ENCODE results near the gene HENMT1. TPM values are rescaled to one million over a fixed set of nuclear protein-coding genes. Genes with fewer than 3 reads are reported as not detected.
A peak's percentile ranks its signal among the peaks of the same experiment; 100 is the strongest.

HENMT1 gene
- total RNA-seq, 1 experiment from 2014 or later = not detected

DNA sequence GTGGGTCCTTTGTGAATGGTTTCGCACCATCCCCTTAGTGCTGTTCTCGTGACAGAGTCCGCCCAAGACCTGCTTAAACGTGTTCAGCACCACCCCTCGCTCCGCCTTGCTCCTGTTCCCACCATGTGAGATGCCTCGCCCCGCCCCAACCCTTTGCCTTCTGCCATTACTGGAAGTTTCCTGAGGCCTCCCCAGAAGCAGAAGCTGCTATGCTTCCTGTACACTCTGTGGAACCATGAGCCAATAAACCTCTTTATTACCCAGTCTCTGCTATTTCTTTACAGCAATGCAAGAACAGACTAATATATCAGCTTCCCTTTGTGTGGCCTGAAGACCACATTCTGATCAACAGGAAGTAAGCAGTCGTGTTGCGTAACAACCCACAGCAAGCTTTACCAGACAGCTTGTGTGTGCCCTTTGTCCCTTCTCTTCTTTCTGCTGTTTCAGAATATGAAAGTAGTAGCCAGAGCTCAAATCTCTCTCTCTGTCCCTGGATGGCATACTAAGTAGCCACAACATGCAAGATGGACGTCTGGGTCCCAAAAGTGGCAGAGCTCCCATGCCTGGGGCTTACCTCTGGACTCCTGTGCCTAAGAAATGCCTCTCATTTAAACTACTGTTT, 14.1 kb downstream of the HENMT1 start:
- no peak overlapping the region for H3K9ac ChIP-seq (ENCODE audit: low read length)
- intact Hi-C loops (cut with micrococcal nuclease) = no loop called here

DNA sequence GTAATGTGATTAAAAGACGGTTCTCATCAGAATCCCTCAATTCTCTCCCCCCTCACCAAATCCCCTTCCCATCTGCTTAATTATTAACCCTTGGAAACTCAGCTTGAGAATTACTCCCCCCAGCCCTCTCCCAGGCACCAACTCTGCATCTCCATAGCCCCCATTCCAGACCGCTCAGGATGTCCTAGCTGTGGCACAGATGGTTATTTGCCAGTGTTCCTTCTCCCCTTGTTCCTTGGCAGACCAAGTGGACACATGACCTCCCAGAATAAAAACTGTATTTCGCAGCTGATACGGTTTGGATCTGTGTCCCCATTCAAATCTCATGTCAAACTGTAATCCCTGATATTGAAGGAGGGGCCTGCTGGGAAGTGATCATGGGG, 14.6 kb downstream of the HENMT1 start:
- TF ChIP-seq FOSL1 (IDR thresholded peaks at IDR 0.05; ENCODE audit: low read depth) (no peak), YY1 (IDR thresholded peaks at IDR 0.05; ENCODE audit: extremely low read depth, insufficient replicate concordance, low read depth, low read length) (no peak), EGR1 (IDR thresholded peaks at IDR 0.05; ENCODE audit: low read depth) (no peak), SP1 (IDR thresholded peaks at IDR 0.05; ENCODE audit: low read depth) (no peak)
- intact Hi-C loops (cut with micrococcal nuclease) = no loop called here
- H3K4me3 ChIP-seq (replicated peaks in 1 of 2; ENCODE audit: low read depth in 1 of 2, low read length in 2 of 2) = no peak overlapping the region
- DNase-seq (ENCODE audit: low read depth, low spot score) (no peak), ATAC-seq (no peak)
- no peaks in the 10 kb centered on the region for H4K20me1 ChIP-seq (ENCODE audit: insufficient read depth)
- H3K27ac ChIP-seq (ENCODE audit: low read depth, low read length) = no peak overlapping the region
- H3K9ac ChIP-seq (ENCODE audit: low read length) = no peak overlapping the region
- H3K9me2 ChIP-seq (ENCODE audit: insufficient read depth) = no peaks in the 10 kb centered on the region
- no peaks in the 10 kb centered on the region for H3K9me3 ChIP-seq (ENCODE audit: control insufficient read depth in 1 of 2, insufficient read depth in 1 of 2, low read depth in 1 of 2, low read length in 2 of 2)
- H3K27me3 ChIP-seq (ENCODE audit: insufficient read depth, low read length) = peaks cover 3% of the 10 kb centered on the region; the same call in 1 of the 2 replicates
- ChIA-PET RAD21 (ENCODE audit: low non-redundant PET in 1 of 2, low total read pairs in 2 of 2, uncharacterized antibody in 2 of 2, unreplicated experiment in 2 of 2) (no interaction called here), CTCF (interaction anchor here (1.0 kb wide), 1 partner anchor 466 kb away, joined by 3 read pairs; a partner anchor contains a TSS), POLR2A (no interaction called here)
- H3K36me3 ChIP-seq (ENCODE audit: control insufficient read depth in 1 of 2, insufficient read depth in 2 of 2, low read length in 2 of 2) = no peaks in the 10 kb centered on the region
- H3K79me2 ChIP-seq (ENCODE audit: insufficient read depth, low read length) = no peaks in the 10 kb centered on the region
- BruUV-seq (replicated peaks) = no TSS peak
- peaks cover 0 to 6% of the 10 kb centered on the region in 2 experiments; a peak in 1 of 4 replicates for H3K4me1 ChIP-seq (ENCODE audit: control insufficient read depth in 1 of 2, insufficient read depth in 2 of 2, low read length in 2 of 2)
- H3K4me2 ChIP-seq (ENCODE audit: low read length) = no peak overlapping the region
- H2AFZ ChIP-seq (ENCODE audit: low read depth, low read length, poor library complexity, severe bottlenecking) = no peak overlapping the region

More for the DNA sequence above, 14.1 kb downstream of the HENMT1 start:
- ChIA-PET POLR2A (no interaction called here), CTCF (interaction anchor here (1.0 kb wide), 1 partner anchor 466 kb away, joined by 3 read pairs; a partner anchor contains a TSS), RAD21 (ENCODE audit: low non-redundant PET in 1 of 2, low total read pairs in 2 of 2, uncharacterized antibody in 2 of 2, unreplicated experiment in 2 of 2) (no interaction called here)
- no peaks in the 10 kb centered on the region for H3K9me2 ChIP-seq (ENCODE audit: insufficient read depth)
- no peak overlapping the region for H2AFZ ChIP-seq (ENCODE audit: low read depth, low read length, poor library complexity, severe bottlenecking)
- no peak for ATAC-seq
- DNase-seq (ENCODE audit: low read depth, low spot score) = no peak
- TF ChIP-seq EZH2phosphoT487 (IDR thresholded peaks at IDR 0.05; ENCODE audit: borderline replicate concordance) (no peak), EZH2 (IDR thresholded peaks at IDR 0.05) (no peak), EGR1 (IDR thresholded peaks at IDR 0.05; ENCODE audit: low read depth) (no peak), CEBPB (IDR thresholded peaks at IDR 0.05; ENCODE audit: low read depth) (peak; percentile 75), SP1 (IDR thresholded peaks at IDR 0.05; ENCODE audit: low read depth) (no peak)
- TF ChIP-seq, protein P1, sequence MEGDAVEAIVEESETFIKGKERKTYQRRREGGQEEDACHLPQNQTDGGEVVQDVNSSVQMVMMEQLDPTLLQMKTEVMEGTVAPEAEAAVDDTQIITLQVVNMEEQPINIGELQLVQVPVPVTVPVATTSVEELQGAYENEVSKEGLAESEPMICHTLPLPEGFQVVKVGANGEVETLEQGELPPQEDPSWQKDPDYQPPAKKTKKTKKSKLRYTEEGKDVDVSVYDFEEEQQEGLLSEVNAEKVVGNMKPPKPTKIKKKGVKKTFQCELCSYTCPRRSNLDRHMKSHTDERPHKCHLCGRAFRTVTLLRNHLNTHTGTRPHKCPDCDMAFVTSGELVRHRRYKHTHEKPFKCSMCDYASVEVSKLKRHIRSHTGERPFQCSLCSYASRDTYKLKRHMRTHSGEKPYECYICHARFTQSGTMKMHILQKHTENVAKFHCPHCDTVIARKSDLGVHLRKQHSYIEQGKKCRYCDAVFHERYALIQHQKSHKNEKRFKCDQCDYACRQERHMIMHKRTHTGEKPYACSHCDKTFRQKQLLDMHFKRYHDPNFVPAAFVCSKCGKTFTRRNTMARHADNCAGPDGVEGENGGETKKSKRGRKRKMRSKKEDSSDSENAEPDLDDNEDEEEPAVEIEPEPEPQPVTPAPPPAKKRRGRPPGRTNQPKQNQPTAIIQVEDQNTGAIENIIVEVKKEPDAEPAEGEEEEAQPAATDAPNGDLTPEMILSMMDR (IDR thresholded peaks at IDR 0.05 in 2 of 3, conservative IDR thresholded peaks at IDR 0.05 in 1 of 3; ENCODE audit: borderline replicate concordance in 1 of 3, insufficient read depth in 1 of 3, low read depth in 2 of 3, low read length in 2 of 3) = no peak
- H3K9me3 ChIP-seq (ENCODE audit: control insufficient read depth in 1 of 2, insufficient read depth in 1 of 2, low read depth in 1 of 2, low read length in 2 of 2) = no peaks in the 10 kb centered on the region
- BruUV-seq (replicated peaks) = no TSS peak
- H4K20me1 ChIP-seq (ENCODE audit: insufficient read depth) = no peaks in the 10 kb centered on the region
- no peaks in the 10 kb centered on the region for H3K79me2 ChIP-seq (ENCODE audit: insufficient read depth, low read length)
- H3K4me3 ChIP-seq (replicated peaks in 1 of 2; ENCODE audit: low read depth in 1 of 2, low read length in 2 of 2) = no peak overlapping the region
- no peak overlapping the region for H3K27ac ChIP-seq (ENCODE audit: low read depth, low read length)
- no peak overlapping the region for H3K4me2 ChIP-seq (ENCODE audit: low read length)
- H3K36me3 ChIP-seq (ENCODE audit: control insufficient read depth in 1 of 2, insufficient read depth in 2 of 2, low read length in 2 of 2) = no peaks in the 10 kb centered on the region
- H3K4me1 ChIP-seq (ENCODE audit: control insufficient read depth in 1 of 2, insufficient read depth in 2 of 2, low read length in 2 of 2) = peaks cover 0 to 6% of the 10 kb centered on the region in 2 experiments; a peak in 1 of 4 replicates
- H3K27me3 ChIP-seq (ENCODE audit: insufficient read depth, low read length) = peaks cover 3% of the 10 kb centered on the region; the same call in 1 of the 2 replicates
